ENCODE measurements around the gene ZNF780B.

The ZNF780B gene

DNA sequence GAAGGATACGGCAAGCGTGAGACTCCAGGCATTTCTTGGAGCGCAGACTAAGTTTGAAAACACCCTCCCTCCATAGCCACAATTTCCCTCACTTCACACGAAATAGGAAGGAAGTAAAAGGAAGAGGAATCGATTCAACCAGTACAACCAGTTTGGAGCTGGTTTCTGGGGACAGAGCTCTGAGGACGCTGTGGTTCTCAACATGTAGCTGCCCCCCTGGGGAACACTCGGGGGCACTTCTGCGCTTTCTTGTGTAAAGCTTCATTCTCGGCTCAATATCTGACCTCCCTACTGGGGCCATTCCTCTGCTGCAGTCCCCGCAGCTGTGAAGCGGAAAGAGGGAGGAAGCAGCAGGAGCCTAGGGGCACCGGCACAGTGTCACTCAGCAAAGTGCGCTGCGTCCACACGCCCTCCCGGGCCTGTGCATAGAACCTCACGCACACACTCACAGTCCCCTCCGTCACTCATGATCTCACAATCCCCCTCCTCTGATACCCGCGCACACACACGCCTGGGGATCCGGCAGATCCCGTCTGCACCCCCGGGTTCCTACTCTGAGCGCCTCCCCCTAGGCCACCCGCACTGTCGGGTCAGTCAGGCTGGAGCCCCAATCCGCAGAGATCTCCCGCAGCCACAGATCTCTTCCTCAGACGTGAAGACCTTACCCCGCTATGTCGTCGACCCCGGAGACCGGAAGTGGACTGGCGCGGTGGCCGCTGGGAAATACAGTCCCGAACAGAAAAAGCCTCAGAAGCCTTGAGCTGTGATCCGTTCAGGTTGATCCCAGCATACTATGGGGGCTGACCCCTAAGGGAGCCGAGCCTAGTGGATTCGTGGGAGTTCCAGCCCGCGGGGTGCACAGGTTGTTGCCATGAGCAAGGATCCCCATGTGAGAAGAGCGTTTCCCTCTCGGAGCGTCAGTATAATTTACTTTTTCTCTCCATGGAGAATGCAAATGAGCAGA lies 34.5 kb upstream of the ZNF780B start, which contains the start of gene ZNF780A:
Gene ZNF780A (minus strand): TSS at position 703 of the 964 bp plus-strand sequence. CDS start 6,190 bp downstream, outside the sequence.
- DNase-seq (ENCODE audit: low read depth): peak; percentile 23
- H3K4me3 ChIP-seq (ENCODE audit: low read depth, low read length): peak within 1 kb of the TSS; percentile 93
- TF ChIP-seq, protein P1, sequence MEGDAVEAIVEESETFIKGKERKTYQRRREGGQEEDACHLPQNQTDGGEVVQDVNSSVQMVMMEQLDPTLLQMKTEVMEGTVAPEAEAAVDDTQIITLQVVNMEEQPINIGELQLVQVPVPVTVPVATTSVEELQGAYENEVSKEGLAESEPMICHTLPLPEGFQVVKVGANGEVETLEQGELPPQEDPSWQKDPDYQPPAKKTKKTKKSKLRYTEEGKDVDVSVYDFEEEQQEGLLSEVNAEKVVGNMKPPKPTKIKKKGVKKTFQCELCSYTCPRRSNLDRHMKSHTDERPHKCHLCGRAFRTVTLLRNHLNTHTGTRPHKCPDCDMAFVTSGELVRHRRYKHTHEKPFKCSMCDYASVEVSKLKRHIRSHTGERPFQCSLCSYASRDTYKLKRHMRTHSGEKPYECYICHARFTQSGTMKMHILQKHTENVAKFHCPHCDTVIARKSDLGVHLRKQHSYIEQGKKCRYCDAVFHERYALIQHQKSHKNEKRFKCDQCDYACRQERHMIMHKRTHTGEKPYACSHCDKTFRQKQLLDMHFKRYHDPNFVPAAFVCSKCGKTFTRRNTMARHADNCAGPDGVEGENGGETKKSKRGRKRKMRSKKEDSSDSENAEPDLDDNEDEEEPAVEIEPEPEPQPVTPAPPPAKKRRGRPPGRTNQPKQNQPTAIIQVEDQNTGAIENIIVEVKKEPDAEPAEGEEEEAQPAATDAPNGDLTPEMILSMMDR (IDR thresholded peaks at IDR 0.05; ENCODE audit: control insufficient read depth, extremely low read depth, insufficient read depth): no peak

DNA sequence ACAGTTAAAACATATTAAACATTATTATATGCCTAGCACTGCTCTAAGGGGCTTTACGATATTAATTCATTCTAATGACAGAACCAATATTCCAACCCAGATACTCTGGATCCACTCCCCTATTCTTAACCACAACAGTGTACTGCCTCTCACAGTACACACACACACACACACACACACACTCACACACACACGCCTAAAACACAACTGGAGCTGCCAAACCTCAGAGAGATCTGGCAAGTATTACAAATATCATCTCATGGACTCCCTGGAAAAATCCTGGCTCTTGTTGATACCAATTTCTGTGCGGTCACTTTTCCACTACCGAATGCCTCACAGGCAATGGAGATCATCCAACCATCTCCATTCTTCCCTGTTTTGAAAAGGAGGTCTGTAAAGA lies 33.4 kb upstream of the ZNF780B start:
- no peak for DNase-seq (ENCODE audit: low read depth)
- H3K4me3 ChIP-seq (ENCODE audit: low read depth, low read length): peak overlapping the region; percentile 93
- TF ChIP-seq, protein P1 (IDR thresholded peaks at IDR 0.05; ENCODE audit: control insufficient read depth, extremely low read depth, insufficient read depth): no peak

DNA sequence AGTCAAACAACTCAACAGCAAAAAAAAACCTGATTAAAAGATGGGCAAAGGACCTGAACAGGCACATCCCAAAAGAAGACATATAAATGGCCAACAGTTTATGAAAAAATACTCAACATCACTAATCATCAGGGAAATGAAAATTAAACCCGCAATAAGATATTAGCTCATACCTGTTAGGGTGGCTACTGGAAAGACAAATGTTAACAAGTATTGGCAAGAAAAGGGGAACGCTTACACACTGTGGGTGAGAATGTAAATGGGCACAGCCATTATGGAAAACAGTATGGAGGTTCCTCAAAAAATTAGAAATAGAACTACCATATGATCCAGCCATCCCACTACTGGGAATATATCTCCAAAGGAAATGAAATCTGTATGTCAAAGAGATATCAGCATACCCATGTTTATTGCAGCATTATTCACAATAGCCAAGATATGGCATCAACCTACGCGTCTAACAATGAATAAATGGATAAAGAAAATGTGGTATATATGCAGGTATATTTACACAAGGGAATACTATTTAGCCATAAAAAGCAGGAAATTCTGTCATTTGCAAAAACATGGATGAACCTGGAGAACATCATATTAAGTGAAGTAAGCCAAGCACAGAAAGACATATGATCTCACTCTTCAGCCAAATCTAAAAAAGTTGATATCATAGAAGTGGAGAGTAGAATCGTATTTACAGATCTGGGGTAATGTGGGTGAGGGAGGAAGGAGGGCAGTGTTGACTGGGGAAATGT lies 32.4 kb upstream of the ZNF780B start:
- TF ChIP-seq, protein P1 (IDR thresholded peaks at IDR 0.05; ENCODE audit: control insufficient read depth, extremely low read depth, insufficient read depth): no peak
- no peak overlapping the region for H3K4me3 ChIP-seq (ENCODE audit: low read depth, low read length)

DNA sequence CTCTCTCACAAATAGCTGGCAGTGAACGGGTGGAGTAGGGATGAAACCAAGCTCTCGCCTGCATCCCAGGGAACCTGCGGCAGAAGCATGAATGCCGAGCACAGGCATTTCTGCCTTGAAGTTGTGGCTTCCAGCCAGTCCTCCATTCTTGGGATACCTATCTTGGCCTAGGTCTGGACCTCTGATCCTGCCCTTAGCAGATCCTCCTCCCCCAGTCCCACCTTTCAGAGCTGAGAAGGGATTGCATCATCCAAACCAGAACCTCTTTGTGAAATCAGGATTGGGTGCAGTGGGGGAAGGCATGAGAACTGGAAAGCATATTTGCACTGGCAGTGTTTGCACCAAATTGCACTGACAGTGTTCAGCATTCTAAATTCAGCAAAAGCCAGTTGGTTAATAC lies 28.9 kb upstream of the ZNF780B start:
- TF ChIP-seq, protein P1 (IDR thresholded peaks at IDR 0.05; ENCODE audit: control insufficient read depth, extremely low read depth, insufficient read depth): no peak
- DNase-seq (ENCODE audit: low read depth): no peak
- no peak overlapping the region for H3K4me3 ChIP-seq (ENCODE audit: low read depth, low read length)

More for the DNA sequence above, 32.4 kb upstream of the ZNF780B start:
- no peak for DNase-seq (ENCODE audit: low read depth)

DNA sequence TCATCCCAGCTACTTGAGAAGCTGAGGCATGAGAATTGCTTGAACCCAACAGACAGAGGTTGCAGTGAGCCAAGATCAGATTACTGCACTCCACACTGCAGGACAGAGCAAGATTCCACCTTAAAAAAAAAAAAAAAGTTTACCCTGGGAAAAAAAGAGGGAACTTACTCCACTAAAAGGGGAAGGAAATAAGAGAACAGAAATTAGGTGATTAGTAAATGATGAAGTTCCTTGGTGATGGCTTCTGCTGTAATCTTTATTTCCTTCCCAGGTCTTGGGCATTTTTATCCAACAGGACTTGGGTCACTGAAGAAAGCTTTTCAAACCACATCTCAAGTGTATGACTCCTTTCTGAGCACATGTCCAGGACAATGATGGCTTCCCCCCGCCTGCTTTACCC lies 25.4 kb upstream of the ZNF780B start:
- no peak for DNase-seq (ENCODE audit: low read depth)
- H3K4me3 ChIP-seq (ENCODE audit: low read depth, low read length): no peak overlapping the region

DNA sequence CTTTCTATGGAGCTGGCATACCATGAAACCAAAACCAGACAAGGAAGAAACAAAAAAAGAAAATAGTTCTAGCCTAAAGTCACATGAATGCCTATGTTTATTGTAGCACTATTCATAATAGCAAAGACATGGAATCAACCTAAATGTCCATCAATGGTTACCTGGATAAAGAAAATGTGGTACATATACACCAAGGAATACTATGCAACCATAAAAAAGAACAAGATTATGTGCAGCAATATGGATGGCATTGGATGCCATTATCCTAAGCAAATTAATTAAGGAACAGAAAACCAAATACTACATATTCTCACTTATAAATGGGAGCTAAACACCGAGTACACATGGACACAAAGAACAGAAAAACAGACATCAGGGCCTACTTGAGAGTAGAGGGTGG lies 24.3 kb upstream of the ZNF780B start:
- no peak for DNase-seq (ENCODE audit: low read depth)
- no peak overlapping the region for H3K4me3 ChIP-seq (ENCODE audit: low read depth, low read length)
- TF ChIP-seq, protein P1 (IDR thresholded peaks at IDR 0.05; ENCODE audit: control insufficient read depth, extremely low read depth, insufficient read depth): no peak

More for the DNA sequence above, 25.4 kb upstream of the ZNF780B start:
- TF ChIP-seq, protein P1 (IDR thresholded peaks at IDR 0.05; ENCODE audit: control insufficient read depth, extremely low read depth, insufficient read depth): no peak

All from LNCaP clone FGC (cell line).